ENCODE results near the gene PPP3R2.

PPP3R2 gene, protein sequence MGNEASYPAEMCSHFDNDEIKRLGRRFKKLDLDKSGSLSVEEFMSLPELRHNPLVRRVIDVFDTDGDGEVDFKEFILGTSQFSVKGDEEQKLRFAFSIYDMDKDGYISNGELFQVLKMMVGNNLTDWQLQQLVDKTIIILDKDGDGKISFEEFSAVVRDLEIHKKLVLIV

DNA sequence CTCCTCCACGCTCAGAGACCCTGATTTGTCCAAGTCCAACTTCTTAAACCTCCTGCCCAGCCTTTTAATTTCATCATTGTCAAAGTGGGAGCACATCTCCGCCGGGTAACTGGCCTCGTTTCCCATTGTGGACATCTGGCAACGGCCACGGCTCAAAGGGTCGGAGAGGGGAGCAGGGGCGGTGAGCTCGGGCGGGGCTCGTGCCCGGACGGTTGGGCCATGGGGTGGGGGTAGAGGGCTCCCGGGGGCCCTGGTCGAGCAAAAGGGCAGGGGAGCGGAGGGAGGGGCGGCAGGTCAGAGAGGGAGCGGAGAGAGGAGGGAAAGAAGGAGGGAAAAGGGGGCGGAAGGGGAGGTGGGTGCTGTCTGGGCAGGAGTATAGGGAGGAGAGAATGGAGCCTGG lies at the start of gene PPP3R2:
PPP3R2 (minus strand) TSS at position 174 of the 400 bp plus-strand sequence; CDS start at position 126, 48 bp downstream.
- H3K9ac ChIP-seq (ENCODE audit: low read depth, low read length) = no peak within 1 kb of the TSS
- no peaks in the 10 kb centered on the region for H3K4me1 ChIP-seq (ENCODE audit: insufficient read depth, low read length)
- H3K9me3 ChIP-seq (ENCODE audit: control insufficient read depth, insufficient read depth, low read length) = no peaks in the 10 kb centered on the region
- H3K36me3 ChIP-seq (ENCODE audit: insufficient read depth, low read length) = no peaks in the 10 kb centered on the region

DNA sequence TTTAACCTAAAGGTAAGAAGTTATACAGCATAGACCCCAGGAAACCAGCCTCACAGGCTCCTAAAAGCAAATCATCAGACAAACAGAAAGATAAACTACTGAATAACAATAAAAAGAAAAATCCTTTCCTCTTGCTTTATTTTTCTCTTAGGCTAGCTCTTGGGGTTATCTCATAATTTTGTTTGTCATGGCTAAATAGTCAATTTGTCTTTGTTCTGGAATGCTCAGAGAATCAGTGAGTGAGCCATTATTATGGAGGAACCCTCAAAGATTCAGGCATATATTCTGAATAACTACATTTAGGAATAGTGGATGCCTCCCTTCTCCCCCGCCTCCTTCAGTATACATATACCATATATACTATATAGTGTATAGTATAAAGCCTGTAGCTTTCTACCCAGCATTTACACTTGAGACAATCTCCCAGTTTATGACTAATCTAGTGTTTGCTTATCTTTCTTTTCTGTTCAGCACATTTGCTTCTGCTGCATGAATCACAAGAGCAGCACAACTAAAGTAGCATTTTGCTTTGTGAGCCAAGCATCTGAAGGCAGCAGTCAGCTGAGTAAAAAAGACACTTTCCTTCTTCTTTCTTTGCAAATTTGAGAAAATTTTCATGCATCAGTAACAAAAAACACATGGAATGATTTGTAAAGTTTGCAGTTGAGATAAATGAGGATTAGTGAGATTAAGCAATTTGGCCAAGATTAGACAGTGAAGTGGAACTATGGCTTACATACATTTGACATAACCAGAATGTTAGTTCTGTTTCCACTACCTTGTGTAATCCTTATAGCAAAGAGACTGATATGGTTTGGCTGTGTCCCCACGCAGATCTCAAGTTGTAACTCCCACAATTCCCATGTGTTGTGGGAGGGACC lies 45.3 kb upstream of the PPP3R2 start:
- Histone ChIP-seq H3K9me3 (ENCODE audit: control insufficient read depth, insufficient read depth, low read length) (no peaks in the 10 kb centered on the region), H3K4me1 (ENCODE audit: insufficient read depth, low read length) (no peaks in the 10 kb centered on the region), H3K9ac (ENCODE audit: low read depth, low read length) (no peak overlapping the region), H3K36me3 (ENCODE audit: insufficient read depth, low read length) (no peaks in the 10 kb centered on the region)

DNA sequence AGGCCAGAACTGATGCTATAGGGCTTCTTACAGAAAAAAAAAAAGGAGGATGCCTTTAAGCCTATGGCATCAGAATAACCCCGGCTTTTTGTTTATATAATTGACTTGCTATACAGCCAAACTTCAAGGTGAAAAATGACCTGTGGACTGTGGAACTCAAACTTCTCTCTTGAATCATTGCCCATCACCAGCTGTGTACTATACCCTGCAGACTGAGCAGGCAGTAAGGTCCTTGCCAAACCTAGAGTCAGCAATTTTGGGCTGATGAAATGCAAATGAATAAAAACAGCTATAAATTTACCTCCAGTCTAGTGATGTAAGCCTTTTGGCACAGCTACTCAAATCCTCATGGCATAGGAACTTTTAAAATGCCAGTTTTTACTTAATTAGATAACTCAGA lies 44.5 kb upstream of the PPP3R2 start:
- no peak overlapping the region for H3K9ac ChIP-seq (ENCODE audit: low read depth, low read length)
- H3K36me3 ChIP-seq (ENCODE audit: insufficient read depth, low read length) = no peaks in the 10 kb centered on the region
- no peaks in the 10 kb centered on the region for H3K9me3 ChIP-seq (ENCODE audit: control insufficient read depth, insufficient read depth, low read length)
- H3K4me1 ChIP-seq (ENCODE audit: insufficient read depth, low read length) = no peaks in the 10 kb centered on the region

DNA sequence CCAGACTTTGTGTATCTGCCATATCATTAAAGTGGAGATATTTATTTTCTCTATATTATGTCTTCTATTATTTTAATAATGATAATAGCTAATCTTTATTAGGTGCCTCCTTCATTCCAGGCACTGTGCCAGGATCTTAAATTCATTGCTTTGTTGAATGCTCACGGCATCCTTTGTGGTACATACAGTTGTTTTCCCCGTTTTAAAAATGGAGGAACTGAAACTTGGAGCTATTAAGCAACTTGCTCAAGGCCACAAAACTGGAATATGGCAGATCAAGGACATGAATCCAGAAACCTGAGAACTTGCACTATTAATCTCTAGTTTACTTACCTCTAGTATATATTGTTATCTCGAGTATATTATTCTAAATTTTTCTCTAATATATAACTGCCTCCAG lies 41.5 kb upstream of the PPP3R2 start:
- H3K9me3 ChIP-seq (ENCODE audit: control insufficient read depth, insufficient read depth, low read length) = no peaks in the 10 kb centered on the region
- no peaks in the 10 kb centered on the region for H3K36me3 ChIP-seq (ENCODE audit: insufficient read depth, low read length)
- no peaks in the 10 kb centered on the region for H3K4me1 ChIP-seq (ENCODE audit: insufficient read depth, low read length)
- no peak overlapping the region for H3K9ac ChIP-seq (ENCODE audit: low read depth, low read length)

DNA sequence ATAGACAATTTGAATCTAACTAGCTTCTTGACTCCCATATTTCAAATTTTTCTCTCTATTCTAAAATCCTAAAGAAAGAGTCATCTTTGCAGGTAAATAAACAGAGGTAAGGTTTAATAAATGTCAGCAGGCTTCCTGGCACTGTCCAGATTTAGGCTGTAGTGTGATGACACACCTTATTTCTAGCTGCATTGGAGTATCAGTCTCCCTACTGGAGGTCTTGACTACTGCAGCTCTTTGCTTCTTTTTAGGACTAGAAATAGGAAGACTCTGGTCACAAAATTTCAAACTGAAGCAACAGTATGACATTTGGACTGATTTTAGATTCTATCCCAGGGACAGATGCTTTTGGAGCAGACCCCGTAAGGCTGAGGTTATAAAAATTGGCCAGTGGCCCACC lies 40.7 kb upstream of the PPP3R2 start:
- no peaks in the 10 kb centered on the region for H3K36me3 ChIP-seq (ENCODE audit: insufficient read depth, low read length)
- no peaks in the 10 kb centered on the region for H3K9me3 ChIP-seq (ENCODE audit: control insufficient read depth, insufficient read depth, low read length)
- no peak overlapping the region for H3K9ac ChIP-seq (ENCODE audit: low read depth, low read length)
- no peaks in the 10 kb centered on the region for H3K4me1 ChIP-seq (ENCODE audit: insufficient read depth, low read length)

DNA sequence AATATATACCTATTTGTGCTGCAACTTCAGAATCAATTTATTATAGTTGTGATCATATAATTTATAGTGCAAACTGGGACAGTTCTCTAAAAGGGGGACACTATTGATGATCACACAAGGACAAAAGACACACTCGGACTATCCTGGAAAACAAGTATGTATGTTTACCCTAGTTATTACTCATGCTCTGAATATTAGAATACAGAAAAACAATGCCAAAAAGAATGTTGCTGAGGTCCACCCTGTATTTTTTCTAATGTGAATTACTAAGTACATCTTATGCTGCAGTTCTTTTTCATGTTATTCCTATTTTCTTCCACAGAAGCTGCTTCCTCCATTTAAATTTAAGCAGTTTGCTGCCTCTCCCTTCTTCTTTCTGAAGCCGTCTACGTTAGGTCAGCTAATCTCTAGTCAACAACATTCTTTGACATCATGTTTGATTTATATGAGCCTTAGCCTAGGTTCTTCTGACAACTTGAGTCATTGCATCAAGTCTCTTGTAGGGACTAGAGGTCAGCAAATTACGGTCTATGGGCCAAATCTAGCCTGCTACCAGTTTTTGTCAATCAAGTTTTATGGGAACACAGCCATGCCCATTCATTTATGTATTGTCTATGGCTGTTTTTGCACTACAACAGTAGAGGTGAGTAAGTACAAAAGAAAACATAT lies 40.1 kb upstream of the PPP3R2 start:
- H3K4me1 ChIP-seq (ENCODE audit: insufficient read depth, low read length) = no peaks in the 10 kb centered on the region
- H3K9me3 ChIP-seq (ENCODE audit: control insufficient read depth, insufficient read depth, low read length) = no peaks in the 10 kb centered on the region
- no peak overlapping the region for H3K9ac ChIP-seq (ENCODE audit: low read depth, low read length)
- H3K36me3 ChIP-seq (ENCODE audit: insufficient read depth, low read length) = no peaks in the 10 kb centered on the region

DNA sequence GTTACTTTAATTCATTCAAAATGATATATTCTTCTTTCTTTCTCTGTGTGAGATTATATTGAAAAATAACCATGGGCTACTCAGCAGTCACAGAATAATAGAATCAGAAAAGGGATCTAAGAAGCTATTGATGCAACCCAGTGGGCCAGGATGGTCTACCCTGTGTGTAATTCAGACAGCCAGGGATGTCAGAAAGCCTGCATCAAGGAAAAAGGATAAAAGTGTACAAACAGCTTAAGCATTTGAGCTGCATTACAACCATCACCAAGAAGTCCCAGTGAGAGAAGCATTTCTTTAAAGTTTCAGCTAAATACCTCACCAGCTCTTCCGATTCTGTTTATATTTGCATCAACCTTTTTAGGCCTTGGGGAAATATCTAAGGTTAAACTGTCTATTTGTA lies 37.8 kb upstream of the PPP3R2 start:
- Histone ChIP-seq H3K4me1 (ENCODE audit: insufficient read depth, low read length) (no peaks in the 10 kb centered on the region), H3K36me3 (ENCODE audit: insufficient read depth, low read length) (no peaks in the 10 kb centered on the region), H3K9me3 (ENCODE audit: control insufficient read depth, insufficient read depth, low read length) (no peaks in the 10 kb centered on the region), H3K9ac (ENCODE audit: low read depth, low read length) (no peak overlapping the region)

DNA sequence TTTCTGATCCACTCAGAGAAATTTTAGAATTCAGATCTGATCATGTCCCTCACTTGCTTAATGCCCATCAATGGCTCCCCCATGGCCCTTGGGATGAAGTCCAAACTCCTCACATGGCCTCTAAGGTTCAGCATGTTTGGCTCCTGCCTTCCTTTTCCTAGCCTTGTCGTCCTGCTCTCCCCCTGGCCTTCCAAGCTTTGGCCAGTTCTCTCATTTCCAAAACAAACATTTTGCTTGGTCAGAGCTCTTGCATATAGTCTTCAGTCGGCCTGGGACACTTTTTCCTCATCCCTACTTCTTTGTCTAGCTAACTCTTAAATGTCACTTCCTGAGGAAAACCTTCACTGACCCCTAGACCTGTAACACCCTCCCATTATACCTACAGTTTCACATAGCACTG lies 37.1 kb upstream of the PPP3R2 start:
- H3K36me3 ChIP-seq (ENCODE audit: insufficient read depth, low read length) = no peaks in the 10 kb centered on the region
- H3K9me3 ChIP-seq (ENCODE audit: control insufficient read depth, insufficient read depth, low read length) = no peaks in the 10 kb centered on the region
- no peaks in the 10 kb centered on the region for H3K4me1 ChIP-seq (ENCODE audit: insufficient read depth, low read length)
- H3K9ac ChIP-seq (ENCODE audit: low read depth, low read length) = no peak overlapping the region

DNA sequence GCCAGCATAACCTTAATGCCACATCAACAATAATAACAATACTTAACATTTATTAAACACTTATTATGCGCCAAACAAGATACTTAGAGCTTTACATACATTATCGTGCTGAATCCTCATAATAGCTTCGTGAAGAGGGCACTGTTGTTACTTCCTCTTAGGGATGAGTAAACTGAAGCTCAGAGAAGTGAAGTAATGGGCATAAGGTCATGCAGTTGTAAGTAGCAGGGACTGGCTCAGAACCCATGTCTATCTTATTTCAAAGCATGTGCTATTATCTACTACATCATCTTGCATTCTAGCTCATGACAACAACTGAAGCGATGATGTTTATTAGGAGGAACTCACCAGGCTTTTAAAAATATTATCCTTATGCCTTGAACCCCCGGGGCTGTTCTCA lies 34.9 kb upstream of the PPP3R2 start:
- H3K36me3 ChIP-seq (ENCODE audit: insufficient read depth, low read length) = no peaks in the 10 kb centered on the region
- H3K4me1 ChIP-seq (ENCODE audit: insufficient read depth, low read length) = no peaks in the 10 kb centered on the region
- no peaks in the 10 kb centered on the region for H3K9me3 ChIP-seq (ENCODE audit: control insufficient read depth, insufficient read depth, low read length)
- no peak overlapping the region for H3K9ac ChIP-seq (ENCODE audit: low read depth, low read length)

DNA sequence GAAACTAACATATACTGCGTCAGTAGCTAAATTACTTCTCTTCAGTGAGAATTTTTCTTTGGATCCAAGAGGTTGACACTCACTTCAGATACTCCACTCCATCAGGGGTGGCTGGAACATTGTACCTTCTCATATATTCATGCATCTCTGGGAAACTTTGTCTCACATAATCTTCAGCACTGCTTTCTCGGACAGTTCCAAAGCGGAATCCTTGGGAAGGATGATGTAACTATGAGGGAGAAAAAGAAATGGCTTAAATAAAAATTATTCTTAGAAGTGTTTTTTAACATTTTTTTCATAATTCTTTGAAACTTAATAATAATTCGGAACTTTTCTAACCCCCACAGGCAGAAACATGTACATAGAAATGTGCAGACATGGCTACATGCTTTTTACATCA lies 33.4 kb upstream of the PPP3R2 start:
- H3K4me1 ChIP-seq (ENCODE audit: insufficient read depth, low read length) = no peaks in the 10 kb centered on the region
- H3K9me3 ChIP-seq (ENCODE audit: control insufficient read depth, insufficient read depth, low read length) = no peaks in the 10 kb centered on the region
- no peaks in the 10 kb centered on the region for H3K36me3 ChIP-seq (ENCODE audit: insufficient read depth, low read length)
- no peak overlapping the region for H3K9ac ChIP-seq (ENCODE audit: low read depth, low read length)

DNA sequence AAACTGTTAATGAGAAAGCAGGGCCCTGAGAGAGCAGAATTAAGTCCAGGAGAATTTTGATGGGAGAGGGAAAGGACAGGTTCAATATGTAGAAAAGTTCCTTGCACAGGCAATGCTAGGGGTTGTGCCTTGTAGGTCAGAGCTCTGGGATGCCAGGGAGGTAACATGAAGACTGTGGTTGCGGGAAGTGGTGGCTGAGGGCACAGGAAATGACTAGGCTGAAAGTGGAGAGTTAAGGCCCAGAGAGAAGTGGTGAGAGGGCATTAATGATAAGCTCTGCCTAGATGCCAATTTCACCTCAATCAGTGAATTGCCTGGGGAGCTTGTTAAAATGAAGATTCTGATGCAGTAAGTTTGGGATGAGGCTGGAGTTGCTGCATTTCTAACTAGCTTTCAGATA lies 31.5 kb upstream of the PPP3R2 start:
- H3K36me3 ChIP-seq (ENCODE audit: insufficient read depth, low read length) = no peaks in the 10 kb centered on the region
- H3K9ac ChIP-seq (ENCODE audit: low read depth, low read length) = no peak overlapping the region
- H3K4me1 ChIP-seq (ENCODE audit: insufficient read depth, low read length) = no peaks in the 10 kb centered on the region
- H3K9me3 ChIP-seq (ENCODE audit: control insufficient read depth, insufficient read depth, low read length) = no peaks in the 10 kb centered on the region

DNA sequence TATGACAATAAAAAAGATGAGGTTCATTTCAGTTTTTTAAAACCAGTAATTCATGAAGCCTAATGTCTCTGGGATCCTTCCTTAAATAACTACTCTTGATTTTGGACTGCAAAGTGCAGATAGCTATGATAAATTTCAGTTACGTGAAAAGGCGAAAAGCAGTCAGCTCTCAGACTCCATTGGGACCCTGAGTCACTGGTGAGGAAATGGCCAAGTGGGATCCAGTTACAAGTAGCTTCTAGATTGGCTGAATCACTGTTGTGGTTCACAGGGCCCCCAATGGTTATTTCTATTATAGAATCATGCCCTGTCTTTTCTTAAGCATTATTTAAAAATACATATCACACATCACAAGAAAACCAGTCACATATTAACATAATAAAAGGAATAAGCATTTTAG lies 31.1 kb upstream of the PPP3R2 start:
- no peaks in the 10 kb centered on the region for H3K4me1 ChIP-seq (ENCODE audit: insufficient read depth, low read length)
- H3K9ac ChIP-seq (ENCODE audit: low read depth, low read length) = no peak overlapping the region
- no peaks in the 10 kb centered on the region for H3K9me3 ChIP-seq (ENCODE audit: control insufficient read depth, insufficient read depth, low read length)
- no peaks in the 10 kb centered on the region for H3K36me3 ChIP-seq (ENCODE audit: insufficient read depth, low read length)

DNA sequence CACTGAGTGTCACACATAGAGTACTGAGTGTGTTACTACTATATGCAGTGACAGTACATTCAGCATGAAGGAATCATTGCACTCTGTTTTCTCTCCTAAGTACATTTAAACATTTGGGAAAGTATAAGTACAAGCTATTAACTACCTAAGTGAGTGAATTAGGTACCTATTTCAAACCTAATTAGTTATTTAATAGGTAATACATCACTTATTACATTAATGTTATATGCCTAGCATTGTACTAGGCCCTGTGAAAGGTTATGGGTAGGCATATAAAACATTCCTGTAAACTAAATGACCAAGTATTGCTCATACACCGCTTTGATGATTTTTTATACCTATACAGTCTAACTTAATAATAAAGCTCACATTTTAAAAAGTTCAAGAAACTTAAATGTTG lies 25.7 kb upstream of the PPP3R2 start:
- H3K9ac ChIP-seq (ENCODE audit: low read depth, low read length) = no peak overlapping the region
- H3K9me3 ChIP-seq (ENCODE audit: control insufficient read depth, insufficient read depth, low read length) = no peaks in the 10 kb centered on the region
- H3K4me1 ChIP-seq (ENCODE audit: insufficient read depth, low read length) = no peaks in the 10 kb centered on the region
- H3K36me3 ChIP-seq (ENCODE audit: insufficient read depth, low read length) = no peaks in the 10 kb centered on the region

DNA sequence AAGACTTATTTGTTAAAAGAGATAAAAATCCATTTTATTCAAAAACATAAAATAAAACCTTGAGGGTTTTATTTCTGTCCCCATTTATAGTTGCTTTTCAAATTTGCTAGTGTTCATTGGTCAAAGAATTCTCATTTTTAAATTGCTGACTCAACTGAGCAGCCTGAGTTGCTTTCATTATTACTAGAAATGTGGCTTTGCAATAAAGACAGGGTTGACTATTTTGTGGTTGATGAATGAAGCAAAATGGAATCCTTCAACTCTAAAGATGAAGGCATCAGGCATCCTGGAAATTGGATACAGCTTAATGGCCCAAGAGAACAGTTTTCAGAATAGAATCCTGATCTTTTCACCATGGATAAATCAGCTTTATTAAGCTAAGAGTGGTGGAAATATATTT lies 23.9 kb upstream of the PPP3R2 start:
- H3K4me1 ChIP-seq (ENCODE audit: insufficient read depth, low read length) = no peaks in the 10 kb centered on the region
- H3K9me3 ChIP-seq (ENCODE audit: control insufficient read depth, insufficient read depth, low read length) = no peaks in the 10 kb centered on the region
- H3K9ac ChIP-seq (ENCODE audit: low read depth, low read length) = no peak overlapping the region
- H3K36me3 ChIP-seq (ENCODE audit: insufficient read depth, low read length) = no peaks in the 10 kb centered on the region

DNA sequence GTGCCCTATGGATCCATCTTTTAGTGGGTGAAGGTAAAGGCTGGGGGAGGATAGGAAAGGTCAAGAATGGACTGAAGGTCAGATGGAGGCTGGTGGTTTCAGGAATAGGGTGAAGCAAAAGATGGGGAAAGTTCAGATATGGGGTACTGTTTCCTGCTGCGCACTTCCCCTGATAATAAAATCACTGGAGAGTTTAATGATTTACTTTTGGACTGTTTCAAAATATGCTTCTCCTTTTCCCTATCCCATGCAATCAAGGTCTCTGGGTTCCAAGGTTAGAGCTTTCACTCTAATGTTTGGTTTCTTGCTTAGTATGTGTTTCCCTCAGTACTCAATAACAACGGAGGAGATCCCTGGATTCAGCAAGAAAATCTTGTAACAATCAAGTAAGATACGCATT lies 10.8 kb upstream of the PPP3R2 start:
- Histone ChIP-seq H3K9ac (ENCODE audit: low read depth, low read length) (no peak overlapping the region), H3K36me3 (ENCODE audit: insufficient read depth, low read length) (no peaks in the 10 kb centered on the region), H3K4me1 (ENCODE audit: insufficient read depth, low read length) (no peaks in the 10 kb centered on the region; the same call in 1 of the 2 replicates), H3K9me3 (ENCODE audit: control insufficient read depth, insufficient read depth, low read length) (no peaks in the 10 kb centered on the region)
